ENCODE data around the gene OR8G5.

DNA sequence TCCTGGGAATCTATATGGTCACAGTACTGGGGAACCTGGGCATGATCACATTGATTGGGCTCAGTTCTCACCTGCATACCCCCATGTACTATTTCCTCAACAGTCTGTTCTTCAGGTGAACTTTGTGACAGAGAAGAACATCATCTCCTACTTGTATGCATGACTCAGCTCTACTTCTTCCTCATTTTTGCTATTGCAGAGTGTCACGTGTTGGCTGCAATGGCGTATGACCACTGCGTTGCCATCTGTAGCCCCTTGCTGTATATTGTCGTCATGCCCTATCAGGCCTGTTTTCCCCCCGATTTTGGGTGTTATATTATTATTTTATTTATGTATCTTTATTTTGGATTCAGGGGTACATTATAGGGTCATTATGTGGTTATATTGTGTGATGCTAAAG, 17.7 kb upstream of the OR8G5 start:
- TF ChIP-seq, protein P1, sequence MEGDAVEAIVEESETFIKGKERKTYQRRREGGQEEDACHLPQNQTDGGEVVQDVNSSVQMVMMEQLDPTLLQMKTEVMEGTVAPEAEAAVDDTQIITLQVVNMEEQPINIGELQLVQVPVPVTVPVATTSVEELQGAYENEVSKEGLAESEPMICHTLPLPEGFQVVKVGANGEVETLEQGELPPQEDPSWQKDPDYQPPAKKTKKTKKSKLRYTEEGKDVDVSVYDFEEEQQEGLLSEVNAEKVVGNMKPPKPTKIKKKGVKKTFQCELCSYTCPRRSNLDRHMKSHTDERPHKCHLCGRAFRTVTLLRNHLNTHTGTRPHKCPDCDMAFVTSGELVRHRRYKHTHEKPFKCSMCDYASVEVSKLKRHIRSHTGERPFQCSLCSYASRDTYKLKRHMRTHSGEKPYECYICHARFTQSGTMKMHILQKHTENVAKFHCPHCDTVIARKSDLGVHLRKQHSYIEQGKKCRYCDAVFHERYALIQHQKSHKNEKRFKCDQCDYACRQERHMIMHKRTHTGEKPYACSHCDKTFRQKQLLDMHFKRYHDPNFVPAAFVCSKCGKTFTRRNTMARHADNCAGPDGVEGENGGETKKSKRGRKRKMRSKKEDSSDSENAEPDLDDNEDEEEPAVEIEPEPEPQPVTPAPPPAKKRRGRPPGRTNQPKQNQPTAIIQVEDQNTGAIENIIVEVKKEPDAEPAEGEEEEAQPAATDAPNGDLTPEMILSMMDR (IDR thresholded peaks at IDR 0.05), result no peak
- TF ChIP-seq POLR2A (IDR thresholded peaks at IDR 0.05), result no peak

Data from lower leg skin (tissue), 3 donors.